Measurements from ENCODE around the gene PSMA3. TPM values are rescaled to one million over a fixed set of nuclear protein-coding genes. Genes with fewer than 3 reads are reported as not detected.

Gene PSMA3
- total and polyA plus RNA-seq, 9 of the 15 experiments (the other 6 are each of a cell fraction or from before 2014, with no cell fraction given), result 129 to 786 (median 319) TPM

DNA sequence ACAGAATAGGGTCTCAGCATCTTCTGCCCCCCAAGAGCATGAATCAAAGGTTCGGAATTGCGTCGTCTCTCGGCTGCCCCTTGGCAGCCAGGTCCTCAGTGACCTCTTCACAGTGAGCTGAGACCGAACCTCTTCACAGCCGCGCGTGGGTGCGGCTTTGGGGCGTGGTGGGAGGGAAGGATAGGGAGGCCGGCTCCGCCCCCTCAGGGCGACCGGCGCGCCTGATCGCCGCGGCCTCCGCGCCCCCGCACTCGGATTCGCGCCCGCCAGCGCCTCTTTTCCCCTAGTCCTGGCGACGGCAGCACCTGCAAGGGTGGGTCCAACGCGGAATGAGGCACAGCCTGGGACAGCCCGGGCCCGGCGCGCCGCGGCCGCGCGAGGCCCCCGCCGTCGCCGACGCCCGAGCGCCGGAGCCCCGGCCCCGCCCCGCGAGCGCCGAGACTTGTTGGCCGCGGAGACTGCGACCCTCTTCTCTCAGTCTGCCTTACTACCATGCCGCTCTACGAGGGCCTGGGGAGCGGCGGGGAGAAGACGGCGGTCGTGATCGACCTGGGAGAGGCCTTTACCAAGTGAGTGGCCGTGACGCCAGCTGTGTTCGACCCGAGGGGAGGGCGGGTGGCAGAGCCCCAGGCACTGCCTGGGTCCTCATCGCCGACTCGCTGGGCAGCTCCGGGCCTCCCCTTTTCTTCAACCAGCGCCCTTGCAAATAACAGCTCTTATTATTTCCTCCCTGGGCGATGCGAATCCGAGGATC lies 44.7 kb upstream of the PSMA3 start, which contains the start of gene ACTR10:
Gene ACTR10, plus strand, starts transcription at position 424 of the 754 bp plus-strand sequence. Its CDS starts 69 bp downstream, at position 493.
- in situ Hi-C loops (cut with MboI) (no loop called here), intact Hi-C loops (cut with micrococcal nuclease) (loop anchor here (2.0 to 5.0 kb wide), 2 partner anchors 45 to 97 kb away; partner anchors contain the start of genes ARID4A and PSMA3)
- 0% methylated on average over 25 of the region's 78 CpGs for WGBS (ENCODE audit: insufficient coverage, low coverage, missing lambda C conversion rate)
- peak within 1 kb of the TSS; percentile 84 for H3K4me2 ChIP-seq (ENCODE audit: insufficient read depth, low read length)
- peak within 1 kb of the TSS; percentile 78 to 96 for H3K9ac ChIP-seq (ENCODE audit: insufficient read depth in 1 of 2, low read depth in 2 of 2, low read length in 2 of 2)
- H3K27me3 ChIP-seq (ENCODE audit: control insufficient read depth in 2 of 2, insufficient read depth in 2 of 2, low read length in 2 of 2), result no peaks in the 10 kb centered on the region
- peak within 1 kb of the TSS; percentile 69 for H3K4me3 ChIP-seq
- H3K4me1 ChIP-seq (replicated peaks in 1 of 2; ENCODE audit: control insufficient read depth in 2 of 2, insufficient read depth in 2 of 2, low read length in 2 of 2), result peaks cover 0 to 10% of the 10 kb centered on the region in 2 experiments; a peak in 3 of 5 replicates
- peak within 1 kb of the TSS; percentile 79 for H3K27ac ChIP-seq (ENCODE audit: extremely low read depth, low read depth, low read length)
- no TSS peak for BruUV-seq (replicated peaks)
- ChIA-PET CTCF (ENCODE audit: low intra/inter-chr PET ratio) (no interaction called here), POLR2A (interaction anchor here (0.6 to 1.0 kb wide), 2 partner anchors 45 to 91 kb away, joined by 3 read pairs; partner anchors contain the start of gene PSMA3)
- H3K9me1 ChIP-seq (ENCODE audit: control insufficient read depth, insufficient read depth, low read length), result no peaks in the 10 kb centered on the region
- H4K20me1 ChIP-seq (replicated peaks; ENCODE audit: control insufficient read depth, insufficient read depth, low read length), result no peaks in the 10 kb centered on the region
- DNase-seq (ENCODE audit: extremely low read depth in 1 of 4, low spot score in 3 of 4) (peak; percentile 84 to 93 (median 85)), ATAC-seq (peak; percentile 95), FAIRE-seq (peak; percentile 74)
- H3K36me3 ChIP-seq (ENCODE audit: control insufficient read depth, insufficient read depth, low read length), result peaks cover 6% of the 10 kb centered on the region; the same call in 1 of the 3 replicates
- peak within 1 kb of the TSS; percentile 93 for H2AFZ ChIP-seq (ENCODE audit: low read depth, low read length)
- peaks cover 22% of the 10 kb centered on the region for H3K79me2 ChIP-seq (ENCODE audit: control insufficient read depth, insufficient read depth, low read length)
- H3K9me3 ChIP-seq (replicated peaks; ENCODE audit: control insufficient read depth, insufficient read depth, low read depth, low read length), result no peaks in the 10 kb centered on the region
- 0 out of 2 replicates have a peak, but pooled peaks have one; percentile 17 for TF ChIP-seq CREB1 (IDR thresholded peaks at IDR 0.05)
- peak; percentile 62 for TF ChIP-seq CREB1 (CRISPR knock-in tag; IDR thresholded peaks at IDR 0.05)
- TF ChIP-seq, protein P1, sequence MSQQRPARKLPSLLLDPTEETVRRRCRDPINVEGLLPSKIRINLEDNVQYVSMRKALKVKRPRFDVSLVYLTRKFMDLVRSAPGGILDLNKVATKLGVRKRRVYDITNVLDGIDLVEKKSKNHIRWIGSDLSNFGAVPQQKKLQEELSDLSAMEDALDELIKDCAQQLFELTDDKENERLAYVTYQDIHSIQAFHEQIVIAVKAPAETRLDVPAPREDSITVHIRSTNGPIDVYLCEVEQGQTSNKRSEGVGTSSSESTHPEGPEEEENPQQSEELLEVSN (IDR thresholded peaks at IDR 0.05; ENCODE audit: borderline replicate concordance in 1 of 2, extremely low read depth in 1 of 2, insufficient read depth in 1 of 2, insufficient read length in 1 of 2, low read depth in 1 of 2, low read length in 1 of 2, poor library complexity in 1 of 2, severe bottlenecking in 1 of 2), result peak; percentile 23 to 52
- peak; percentile 22 for TF ChIP-seq POLR2B (IDR thresholded peaks at IDR 0.05; ENCODE audit: low read depth, partially characterized antibody)
- no peak for TF ChIP-seq ZNF696 (CRISPR knock-in tag; conservative IDR thresholded peaks at IDR 0.05)
- 0 out of 2 replicates have a peak, but pooled peaks have one; percentile 4 for TF ChIP-seq MBD2 (IDR thresholded peaks at IDR 0.05; ENCODE audit: borderline replicate concordance, low read depth)
- TF ChIP-seq, protein P2, sequence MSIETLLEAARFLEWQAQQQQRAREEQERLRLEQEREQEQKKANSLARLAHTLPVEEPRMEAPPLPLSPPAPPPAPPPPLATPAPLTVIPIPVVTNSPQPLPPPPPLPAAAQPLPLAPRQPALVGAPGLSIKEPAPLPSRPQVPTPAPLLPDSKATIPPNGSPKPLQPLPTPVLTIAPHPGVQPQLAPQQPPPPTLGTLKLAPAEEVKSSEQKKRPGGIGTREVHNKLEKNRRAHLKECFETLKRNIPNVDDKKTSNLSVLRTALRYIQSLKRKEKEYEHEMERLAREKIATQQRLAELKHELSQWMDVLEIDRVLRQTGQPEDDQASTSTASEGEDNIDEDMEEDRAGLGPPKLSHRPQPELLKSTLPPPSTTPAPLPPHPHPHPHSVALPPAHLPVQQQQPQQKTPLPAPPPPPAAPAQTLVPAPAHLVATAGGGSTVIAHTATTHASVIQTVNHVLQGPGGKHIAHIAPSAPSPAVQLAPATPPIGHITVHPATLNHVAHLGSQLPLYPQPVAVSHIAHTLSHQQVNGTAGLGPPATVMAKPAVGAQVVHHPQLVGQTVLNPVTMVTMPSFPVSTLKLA (conservative IDR thresholded peaks at IDR 0.05), result peak; percentile 30 to 65; a peak in 3 of 4 replicates
- TF ChIP-seq POLR2G (IDR thresholded peaks at IDR 0.05; ENCODE audit: low read depth, low read length), result peak; percentile 79
- no peak for TF ChIP-seq MAFG (tag; conservative IDR thresholded peaks at IDR 0.05)
- peak; percentile 69 for TF ChIP-seq KLF1 (tag; IDR thresholded peaks at IDR 0.05)
- TF ChIP-seq POLR2A (conservative IDR thresholded peaks at IDR 0.05), result peak; percentile 71; the same call in 1 of the 2 replicates
- TF ChIP-seq CCAR2 (IDR thresholded peaks at IDR 0.05; ENCODE audit: low read depth, low read length), result no peak
- peak; percentile 77 for TF ChIP-seq ZFX (CRISPR knock-in tag; IDR thresholded peaks at IDR 0.05)
- peak; percentile 54; the same call in 1 of the 2 replicates for TF ChIP-seq FOXP1 (CRISPR knock-in tag; IDR thresholded peaks at IDR 0.05)
- no peak for TF ChIP-seq RBM17 (IDR thresholded peaks at IDR 0.05; ENCODE audit: borderline replicate concordance, low read depth, low read length)
- TF ChIP-seq MEF2D (tag; conservative IDR thresholded peaks at IDR 0.05; ENCODE audit: low read depth), result no peak
- TF ChIP-seq, protein P3, sequence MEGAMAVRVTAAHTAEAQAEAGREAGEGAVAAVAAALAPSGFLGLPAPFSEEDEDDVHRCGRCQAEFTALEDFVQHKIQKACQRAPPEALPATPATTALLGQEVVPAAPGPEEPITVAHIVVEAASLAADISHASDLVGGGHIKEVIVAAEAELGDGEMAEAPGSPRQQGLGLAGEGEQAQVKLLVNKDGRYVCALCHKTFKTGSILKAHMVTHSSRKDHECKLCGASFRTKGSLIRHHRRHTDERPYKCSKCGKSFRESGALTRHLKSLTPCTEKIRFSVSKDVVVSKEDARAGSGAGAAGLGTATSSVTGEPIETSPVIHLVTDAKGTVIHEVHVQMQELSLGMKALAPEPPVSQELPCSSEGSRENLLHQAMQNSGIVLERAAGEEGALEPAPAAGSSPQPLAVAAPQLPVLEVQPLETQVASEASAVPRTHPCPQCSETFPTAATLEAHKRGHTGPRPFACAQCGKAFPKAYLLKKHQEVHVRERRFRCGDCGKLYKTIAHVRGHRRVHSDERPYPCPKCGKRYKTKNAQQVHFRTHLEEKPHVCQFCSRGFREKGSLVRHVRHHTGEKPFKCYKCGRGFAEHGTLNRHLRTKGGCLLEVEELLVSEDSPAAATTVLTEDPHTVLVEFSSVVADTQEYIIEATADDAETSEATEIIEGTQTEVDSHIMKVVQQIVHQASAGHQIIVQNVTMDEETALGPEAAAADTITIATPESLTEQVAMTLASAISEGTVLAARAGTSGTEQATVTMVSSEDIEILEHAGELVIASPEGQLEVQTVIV (CRISPR knock-in tag; IDR thresholded peaks at IDR 0.05; ENCODE audit: borderline replicate concordance), result no peak

Data from K562 (cell line).